OCI-LY7 (cell line): ENCODE results near the gene WEE2. TPM values are rescaled to one million over a fixed set of nuclear protein-coding genes. Genes with fewer than 3 reads are reported as not detected.

Source experiments
- BruUV-seq: library from RNA; stranded (reverse); fragments of 400-500 nt; replicated peaks from 2 replicates; lab custom pipeline; 2021; lab: Mats Ljungman, UMichigan
- CTCF ChIA-PET: fragments of 300-600 bp; sonication (Branson Sonifier 250); formaldehyde crosslinking; loops from one replicate; lab custom pipeline; 2022; ENCODE audit warnings: antibody characterized with exemption; ENCODE audit not compliant: unreplicated experiment; lab: Charles Lee
- POLR2A ChIA-PET: fragments of 300-600 bp; sonication (Branson Sonifier 250); formaldehyde crosslinking; loops from one replicate; lab custom pipeline; 2022; ENCODE audit warnings: antibody characterized with exemption; lab: Charles Lee
- DNase-seq: peaks from one replicate; pipeline ENCODE4 v3.0.0-alpha.2; 2015; ENCODE audit warnings: low spot score
- H2AFZ ChIP-seq: fragments of 200-600 bp; sonication (generic), shearing (Covaris generic); 2 replicates; pipeline ENCODE4 v1.6.1; 2014; ENCODE audit warnings: mild to moderate bottlenecking, antibody characterized with exemption, low read length, moderate library complexity
- H3K27ac ChIP-seq: fragments of 200-600 bp; sonication (generic); 2 replicates; pipeline ENCODE4 v1.5.1; 2014; ENCODE audit warnings: mixed run types, low read depth, mild to moderate bottlenecking, moderate library complexity, low read length, inconsistent platforms; ENCODE audit not compliant: poor library complexity, severe bottlenecking
- H3K36me3 ChIP-seq: fragments of 200-600 bp; sonication (generic); 2 replicates; pipeline ENCODE4 v1.6.1; 2014; ENCODE audit warnings: mild to moderate bottlenecking, antibody characterized with exemption, low read length, moderate library complexity, mixed read lengths; ENCODE audit not compliant: insufficient read depth
- H3K4me1 ChIP-seq: fragments of 200-600 bp; sonication (generic); 2 replicates; pipeline ENCODE4 v1.5.1; 2014; ENCODE audit warnings: mild to moderate bottlenecking, low read length; ENCODE audit not compliant: insufficient read depth, poor library complexity, severe bottlenecking
- H3K4me2 ChIP-seq: fragments of 200-600 bp; sonication (generic); 2 replicates; pipeline ENCODE4 v1.6.1; 2014; ENCODE audit warnings: mild to moderate bottlenecking, low read length
- H3K4me3 ChIP-seq: fragments of 200-600 bp; sonication (generic); 2 replicates; pipeline ENCODE4 v1.5.1; 2014; ENCODE audit warnings: mild to moderate bottlenecking, low read depth, low read length; ENCODE audit not compliant: poor library complexity, severe bottlenecking
- H3K79me2 ChIP-seq: fragments of 200-600 bp; sonication (generic); 2 replicates; pipeline ENCODE4 v1.6.1; 2016; ENCODE audit warnings: low read depth, mild to moderate bottlenecking, low read length, moderate library complexity, mixed read lengths; ENCODE audit not compliant: insufficient read depth
- H3K9me2 ChIP-seq: fragments of 200-600 bp; sonication (generic); 2 replicates; pipeline ENCODE4 v1.6.1; 2016; ENCODE audit warnings: mild to moderate bottlenecking, low read length, mixed read lengths; ENCODE audit not compliant: insufficient read depth
- H3K9me3 ChIP-seq: fragments of 200-600 bp; sonication (generic); 2 replicates; pipeline ENCODE4 v1.6.1; 2014; ENCODE audit warnings: mild to moderate bottlenecking, mixed run types, low read length, mixed read lengths
- H4K20me1 ChIP-seq: fragments of 200-600 bp; sonication (generic); 2 replicates; pipeline ENCODE4 v1.6.1; 2014; ENCODE audit warnings: mild to moderate bottlenecking, antibody characterized with exemption, low read length, moderate library complexity, mixed read lengths; ENCODE audit not compliant: insufficient read depth
- CTCF ChIP-seq: fragments of 200-600 bp; sonication (generic); conservative IDR thresholded peaks from 2 replicates; pipeline ENCODE4 v1.5.1; 2014; ENCODE audit warnings: mild to moderate bottlenecking, antibody characterized with exemption, low read length, moderate library complexity, mixed read lengths
- EZH2phosphoT487 ChIP-seq: fragments of 200-600 bp; sonication (generic); IDR thresholded peaks from 2 replicates; pipeline ENCODE4 v1.6.1; 2018; ENCODE audit warnings: low read depth, borderline replicate concordance, mild to moderate bottlenecking, mixed run types, antibody characterized with exemption, low read length, moderate library complexity, mixed read lengths
- intact Hi-C: fragments of 100-400 bp; cut with micrococcal nuclease; formaldehyde crosslinking; loops from one replicate; pipeline ENCODE4 v1.10.0; 2022; ENCODE audit not compliant: unreplicated experiment
- total RNA-seq, 2 experiments: library from RNA; depleted of rRNA in 1 of 2; stranded (reverse); fragments of >200 nt in 1 of 2; shearing (Covaris generic) in 1 of 2; gene quantifications; 2 replicates each; pipeline ENCODE4 v1.2.3, GENCODE V29; 2014 to 2022

WEE2 gene
- total RNA-seq, 2 experiments from 2014 or later = not detected

DNA sequence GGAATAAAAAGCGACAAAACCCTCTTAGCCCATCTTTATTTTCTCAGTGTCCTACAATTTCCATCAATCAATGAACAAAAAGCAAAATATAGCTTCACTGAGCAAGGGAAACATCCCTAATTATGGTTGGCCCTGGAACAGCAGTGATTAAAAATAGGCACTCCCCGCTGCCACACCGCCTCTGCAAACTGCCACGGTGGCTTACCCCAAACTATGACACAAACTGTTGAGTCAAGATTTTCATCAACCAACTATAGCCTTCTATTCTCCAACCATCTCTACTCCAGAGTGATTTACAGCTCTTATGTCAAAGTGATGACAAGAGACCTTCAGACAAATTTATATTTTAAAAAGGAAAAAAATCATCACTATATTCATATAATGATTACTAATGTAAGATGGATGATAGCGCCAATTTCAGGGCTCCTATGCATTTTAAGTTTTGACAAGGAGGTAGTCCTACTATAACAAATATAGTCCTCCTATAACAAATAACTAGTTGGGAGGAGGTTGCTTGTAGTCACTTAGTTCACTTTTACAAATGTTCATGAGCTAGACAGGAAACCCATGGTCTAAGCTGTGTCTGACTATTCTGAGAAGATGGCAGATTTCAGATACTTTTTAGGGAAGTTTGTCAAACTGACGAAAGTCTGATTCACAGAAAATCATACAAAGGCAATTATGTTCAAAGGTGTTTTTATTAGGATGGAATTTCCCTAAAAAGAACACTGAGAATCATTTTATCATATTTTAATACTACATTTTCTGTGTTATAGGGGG lies 32.5 kb upstream of the WEE2 start:
- H3K9me2 ChIP-seq = no peaks in the 10 kb centered on the region
- H3K36me3 ChIP-seq = no peaks in the 10 kb centered on the region
- TF ChIP-seq EZH2phosphoT487 (no peak), CTCF (no peak)
- BruUV-seq = no TSS peak
- H2AFZ ChIP-seq = no peak overlapping the region
- POLR2A ChIA-PET = no interaction called here
- no peaks in the 10 kb centered on the region for H3K79me2 ChIP-seq
- CTCF ChIA-PET = no interaction called here
- H3K27ac ChIP-seq = no peak overlapping the region
- no peak overlapping the region for H3K4me3 ChIP-seq
- no peak overlapping the region for H3K4me2 ChIP-seq
- no peaks in the 10 kb centered on the region for H3K4me1 ChIP-seq
- intact Hi-C loops = no loop called here
- DNase-seq = no peak
- H3K9me3 ChIP-seq = no peaks in the 10 kb centered on the region
- H4K20me1 ChIP-seq = no peaks in the 10 kb centered on the region

GRCh38 chr7:141676618-141677017 lies 31.5 kb upstream of the WEE2 start:
- Histone ChIP-seq H4K20me1 (no peaks in the 10 kb centered on the region), H3K79me2 (no peaks in the 10 kb centered on the region), H3K9me2 (no peaks in the 10 kb centered on the region), H3K4me3 (no peak overlapping the region), H3K4me1 (no peaks in the 10 kb centered on the region), H3K36me3 (no peaks in the 10 kb centered on the region), H2AFZ (no peak overlapping the region), H3K9me3 (no peaks in the 10 kb centered on the region), H3K4me2 (no peak overlapping the region), H3K27ac (no peak overlapping the region)
- intact Hi-C loops = no loop called here
- DNase-seq = no peak
- no TSS peak for BruUV-seq
- ChIA-PET CTCF (no interaction called here), POLR2A (no interaction called here)
- TF ChIP-seq CTCF (no peak), EZH2phosphoT487 (no peak)

GRCh38 chr7:141679014-141679413 lies 29.1 kb upstream of the WEE2 start:
- H3K9me3 ChIP-seq = no peaks in the 10 kb centered on the region
- H3K4me3 ChIP-seq = no peak overlapping the region
- intact Hi-C loops = no loop called here
- H4K20me1 ChIP-seq = no peaks in the 10 kb centered on the region
- TF ChIP-seq CTCF (no peak), EZH2phosphoT487 (no peak)
- H3K36me3 ChIP-seq = no peaks in the 10 kb centered on the region
- H3K79me2 ChIP-seq = no peaks in the 10 kb centered on the region
- ChIA-PET CTCF (interaction anchor here (0.6 kb wide), 1 partner anchor 663 kb away, joined by 3 read pairs; no protein-coding TSS in a partner anchor), POLR2A (no interaction called here)
- no TSS peak for BruUV-seq
- no peak for DNase-seq
- no peak overlapping the region for H2AFZ ChIP-seq
- no peak overlapping the region for H3K4me2 ChIP-seq
- no peaks in the 10 kb centered on the region for H3K9me2 ChIP-seq
- no peaks in the 10 kb centered on the region for H3K4me1 ChIP-seq
- H3K27ac ChIP-seq = no peak overlapping the region
